Fibroblast of the conjunctiva (primary cell): ENCODE data around the gene AP1G2.

Experiments
- DNase-seq: peaks from one replicate; pipeline ENCODE4 v3.0.0-alpha.2; 2010; ENCODE audit warnings: low read depth

AP1G2 gene

GRCh38 chr14:23558346-23559009 lies 9.1 kb downstream of the AP1G2 start:
- DNase-seq: no peak

GRCh38 chr14:23557946-23558345 lies 9.6 kb downstream of the AP1G2 start:
- DNase-seq: no peak

GRCh38 chr14:23557521-23557920 lies 10.1 kb downstream of the AP1G2 start:
- DNase-seq: no peak

- DNase-seq: no peak
Observed at GRCh38 chr14:23556700-23557440, 10.7 kb downstream of the AP1G2 start.

- peak; percentile 73 for DNase-seq
Observed at GRCh38 chr14:23555882-23556699, 11.5 kb downstream of the AP1G2 start, which contains the start of gene THTPA. Gene THTPA (plus strand): TSS chr14:23556271. CDS start chr14:23556758, 487 bp downstream.

- DNase-seq: no peak
Observed at GRCh38 chr14:23555533-23555881, 12.1 kb downstream of the AP1G2 start.

- DNase-seq: no peak
Observed at GRCh38 chr14:23551266-23552028, 16.1 kb downstream of the AP1G2 start, which contains the start of gene ZFHX2. Gene ZFHX2 (minus strand): TSS chr14:23551765. CDS start chr14:23535325, 16,440 bp downstream.

GRCh38 chr14:23550812-23551265 lies 16.8 kb downstream of the AP1G2 start:
- DNase-seq: no peak

GRCh38 chr14:23550131-23550811 lies 17.3 kb downstream of the AP1G2 start:
- DNase-seq: no peak

GRCh38 chr14:23548351-23549318 lies 19.0 kb downstream of the AP1G2 start:
- DNase-seq: no peak

- DNase-seq: no peak
Observed at GRCh38 chr14:23547924-23548323, 19.7 kb downstream of the AP1G2 start.

- DNase-seq: no peak
Observed at GRCh38 chr14:23546450-23547035, 21.0 kb downstream of the AP1G2 start.

GRCh38 chr14:23545740-23546365 lies 21.7 kb downstream of the AP1G2 start:
- DNase-seq: no peak

- no peak for DNase-seq
Observed at GRCh38 chr14:23544511-23545447, 22.8 kb downstream of the AP1G2 start.

- no peak for DNase-seq
Observed at GRCh38 chr14:23543403-23543802, 24.2 kb downstream of the AP1G2 start.

- no peak for DNase-seq
Observed at GRCh38 chr14:23542261-23542660, 25.3 kb downstream of the AP1G2 start.

GRCh38 chr14:23540141-23540469 lies 27.5 kb downstream of the AP1G2 start:
- no peak for DNase-seq
